ENCODE measurements around the gene MPZL2. TPM values are rescaled to one million over a fixed set of nuclear protein-coding genes. Genes with fewer than 3 reads are reported as not detected.
A peak's percentile ranks its signal among the peaks of the same experiment; 100 is the strongest.

The MPZL2 gene
- total RNA-seq, 1 donor, result not detected

DNA sequence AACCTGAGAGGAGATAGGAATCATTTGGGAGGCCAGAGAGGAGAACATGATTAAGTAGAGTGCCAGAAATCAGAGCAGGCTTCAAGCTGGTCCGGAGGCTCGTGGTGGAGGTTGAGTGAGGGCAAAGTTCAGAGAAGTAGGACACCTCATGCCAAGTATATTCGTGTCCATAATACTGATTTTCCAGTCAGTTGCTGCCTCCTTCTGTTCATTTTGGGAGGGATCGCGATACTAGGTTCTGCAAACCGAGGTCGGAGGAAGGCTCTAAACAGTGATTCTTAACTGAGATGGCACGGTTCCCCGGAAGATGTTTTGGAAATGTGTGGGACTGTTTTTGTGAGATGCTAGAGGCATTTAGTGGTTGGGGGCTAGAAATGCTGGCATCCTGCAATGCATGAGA, 26.8 kb upstream of the MPZL2 start:
- H4K20me1 ChIP-seq (ENCODE audit: insufficient read depth, low read length), result no peaks in the 10 kb centered on the region
- H3K9me3 ChIP-seq (ENCODE audit: low read depth, low read length), result no peaks in the 10 kb centered on the region
- H3K27ac ChIP-seq (ENCODE audit: low read depth, low read length), result no peak overlapping the region
- H3K27me3 ChIP-seq (ENCODE audit: insufficient read depth, low read length), result peaks cover 11% of the 10 kb centered on the region
- TF ChIP-seq, protein P1, sequence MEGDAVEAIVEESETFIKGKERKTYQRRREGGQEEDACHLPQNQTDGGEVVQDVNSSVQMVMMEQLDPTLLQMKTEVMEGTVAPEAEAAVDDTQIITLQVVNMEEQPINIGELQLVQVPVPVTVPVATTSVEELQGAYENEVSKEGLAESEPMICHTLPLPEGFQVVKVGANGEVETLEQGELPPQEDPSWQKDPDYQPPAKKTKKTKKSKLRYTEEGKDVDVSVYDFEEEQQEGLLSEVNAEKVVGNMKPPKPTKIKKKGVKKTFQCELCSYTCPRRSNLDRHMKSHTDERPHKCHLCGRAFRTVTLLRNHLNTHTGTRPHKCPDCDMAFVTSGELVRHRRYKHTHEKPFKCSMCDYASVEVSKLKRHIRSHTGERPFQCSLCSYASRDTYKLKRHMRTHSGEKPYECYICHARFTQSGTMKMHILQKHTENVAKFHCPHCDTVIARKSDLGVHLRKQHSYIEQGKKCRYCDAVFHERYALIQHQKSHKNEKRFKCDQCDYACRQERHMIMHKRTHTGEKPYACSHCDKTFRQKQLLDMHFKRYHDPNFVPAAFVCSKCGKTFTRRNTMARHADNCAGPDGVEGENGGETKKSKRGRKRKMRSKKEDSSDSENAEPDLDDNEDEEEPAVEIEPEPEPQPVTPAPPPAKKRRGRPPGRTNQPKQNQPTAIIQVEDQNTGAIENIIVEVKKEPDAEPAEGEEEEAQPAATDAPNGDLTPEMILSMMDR (IDR thresholded peaks at IDR 0.05; ENCODE audit: extremely low read depth, low read depth, low read length), result peak; percentile 29
- no peak overlapping the region for H3K4me2 ChIP-seq (ENCODE audit: insufficient read depth, low read length)
- DNase-seq (ENCODE audit: insufficient read length, low spot score, missing footprints), result no peak
- H3K4me3 ChIP-seq (ENCODE audit: insufficient read depth, low read length), result no peak overlapping the region
- no peaks in the 10 kb centered on the region for H3K36me3 ChIP-seq (ENCODE audit: insufficient read depth, low read length)
- H3K4me1 ChIP-seq (ENCODE audit: insufficient read depth, low read length), result peaks cover 7% of the 10 kb centered on the region
- H2AFZ ChIP-seq (ENCODE audit: low read length), result no peak overlapping the region
- H3K79me2 ChIP-seq (ENCODE audit: insufficient read depth, low read length), result no peaks in the 10 kb centered on the region

DNA sequence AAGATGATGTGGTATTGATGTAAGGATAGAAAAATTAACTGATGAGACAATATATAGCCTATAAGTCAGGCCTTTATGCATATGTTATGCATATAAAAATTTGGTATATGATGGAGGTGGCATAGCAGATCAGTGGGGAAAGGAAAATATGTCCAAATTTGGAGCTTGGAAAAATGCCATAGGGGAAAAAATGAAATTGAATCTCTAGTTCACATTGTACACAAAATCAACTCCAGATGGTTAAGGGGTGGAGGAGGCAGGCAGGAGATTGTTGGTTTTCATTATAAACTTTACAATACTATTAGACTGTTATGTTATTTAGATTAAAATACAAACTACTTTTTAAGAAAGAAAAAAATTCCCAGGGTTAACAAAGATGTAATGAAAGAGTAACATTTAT, 25.3 kb upstream of the MPZL2 start:
- no peaks in the 10 kb centered on the region for H3K36me3 ChIP-seq (ENCODE audit: insufficient read depth, low read length)
- H3K27ac ChIP-seq (ENCODE audit: low read depth, low read length), result no peak overlapping the region
- no peak overlapping the region for H3K4me3 ChIP-seq (ENCODE audit: insufficient read depth, low read length)
- H2AFZ ChIP-seq (ENCODE audit: low read length), result no peak overlapping the region
- peaks cover 7% of the 10 kb centered on the region for H3K4me1 ChIP-seq (ENCODE audit: insufficient read depth, low read length)
- no peaks in the 10 kb centered on the region for H4K20me1 ChIP-seq (ENCODE audit: insufficient read depth, low read length)
- no peaks in the 10 kb centered on the region for H3K79me2 ChIP-seq (ENCODE audit: insufficient read depth, low read length)
- H3K27me3 ChIP-seq (ENCODE audit: insufficient read depth, low read length), result peaks cover 6% of the 10 kb centered on the region
- H3K9me3 ChIP-seq (ENCODE audit: low read depth, low read length), result no peaks in the 10 kb centered on the region
- TF ChIP-seq, protein P1 (IDR thresholded peaks at IDR 0.05; ENCODE audit: extremely low read depth, low read depth, low read length), result no peak
- no peak overlapping the region for H3K4me2 ChIP-seq (ENCODE audit: insufficient read depth, low read length)
- no peak for DNase-seq (ENCODE audit: insufficient read length, low spot score, missing footprints)

DNA sequence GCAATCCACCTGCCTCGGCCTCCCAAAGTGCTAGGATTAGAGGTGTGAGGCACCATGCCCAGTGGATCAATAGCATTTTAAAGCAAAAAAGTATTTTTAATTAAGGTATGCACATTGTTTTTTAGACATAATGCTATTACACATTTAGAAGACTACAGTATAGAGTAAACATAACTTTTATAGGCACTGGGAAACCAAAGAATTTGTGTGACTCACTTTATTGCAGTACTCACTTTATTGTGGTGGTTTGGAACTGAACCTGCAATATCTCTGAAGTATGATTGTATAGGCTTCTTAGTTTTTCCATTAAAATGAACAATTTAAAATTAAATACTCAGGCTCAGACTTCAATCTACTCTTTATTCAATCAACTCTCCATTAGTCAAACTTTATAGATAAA, 22.9 kb upstream of the MPZL2 start:
- no peak for DNase-seq (ENCODE audit: insufficient read length, low spot score, missing footprints)
- Histone ChIP-seq H3K36me3 (ENCODE audit: insufficient read depth, low read length) (no peaks in the 10 kb centered on the region), H3K4me1 (ENCODE audit: insufficient read depth, low read length) (peaks cover 7% of the 10 kb centered on the region), H4K20me1 (ENCODE audit: insufficient read depth, low read length) (no peaks in the 10 kb centered on the region), H3K27me3 (ENCODE audit: insufficient read depth, low read length) (peaks cover 6% of the 10 kb centered on the region), H3K4me3 (ENCODE audit: insufficient read depth, low read length) (no peak overlapping the region), H3K4me2 (ENCODE audit: insufficient read depth, low read length) (no peak overlapping the region), H2AFZ (ENCODE audit: low read length) (no peak overlapping the region), H3K79me2 (ENCODE audit: insufficient read depth, low read length) (no peaks in the 10 kb centered on the region), H3K27ac (ENCODE audit: low read depth, low read length) (no peak overlapping the region), H3K9me3 (ENCODE audit: low read depth, low read length) (no peaks in the 10 kb centered on the region)
- TF ChIP-seq, protein P1 (IDR thresholded peaks at IDR 0.05; ENCODE audit: extremely low read depth, low read depth, low read length), result no peak

DNA sequence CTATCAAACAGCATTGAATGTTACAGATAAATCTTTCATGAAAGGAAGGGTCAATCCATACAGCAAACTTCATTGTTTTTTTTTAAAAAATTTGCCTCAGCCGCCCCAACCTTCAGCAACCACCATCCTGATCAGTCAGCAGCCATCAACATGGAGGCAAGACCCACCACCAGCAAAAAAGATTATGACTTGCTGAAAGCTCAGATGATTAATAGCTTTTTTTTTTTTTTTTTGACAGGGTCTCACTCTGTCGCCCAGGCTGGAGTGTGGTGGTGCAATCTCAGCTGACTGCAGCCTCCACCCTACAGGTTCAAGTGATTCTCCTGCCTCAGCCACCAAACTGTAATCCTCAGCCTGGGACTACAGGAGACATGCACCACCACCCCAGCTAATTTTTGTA, 22.4 kb upstream of the MPZL2 start:
- peaks cover 2% of the 10 kb centered on the region for H3K27me3 ChIP-seq (ENCODE audit: insufficient read depth, low read length)
- DNase-seq (ENCODE audit: insufficient read length, low spot score, missing footprints), result no peak
- no peaks in the 10 kb centered on the region for H3K36me3 ChIP-seq (ENCODE audit: insufficient read depth, low read length)
- no peak overlapping the region for H2AFZ ChIP-seq (ENCODE audit: low read length)
- peaks cover 7% of the 10 kb centered on the region for H3K4me1 ChIP-seq (ENCODE audit: insufficient read depth, low read length)
- no peak overlapping the region for H3K27ac ChIP-seq (ENCODE audit: low read depth, low read length)
- no peaks in the 10 kb centered on the region for H3K79me2 ChIP-seq (ENCODE audit: insufficient read depth, low read length)
- TF ChIP-seq, protein P1 (IDR thresholded peaks at IDR 0.05; ENCODE audit: extremely low read depth, low read depth, low read length), result no peak
- no peak overlapping the region for H3K4me2 ChIP-seq (ENCODE audit: insufficient read depth, low read length)
- no peaks in the 10 kb centered on the region for H4K20me1 ChIP-seq (ENCODE audit: insufficient read depth, low read length)
- no peak overlapping the region for H3K4me3 ChIP-seq (ENCODE audit: insufficient read depth, low read length)
- H3K9me3 ChIP-seq (ENCODE audit: low read depth, low read length), result no peaks in the 10 kb centered on the region

All from osteoblast (primary cell).